ENCODE results near the gene CARD16. TPM values are rescaled to one million over a fixed set of nuclear protein-coding genes. Genes with fewer than 3 reads are reported as not detected.

CARD16 gene
- total RNA-seq, 2 donors from 2014 or later = not detected

DNA sequence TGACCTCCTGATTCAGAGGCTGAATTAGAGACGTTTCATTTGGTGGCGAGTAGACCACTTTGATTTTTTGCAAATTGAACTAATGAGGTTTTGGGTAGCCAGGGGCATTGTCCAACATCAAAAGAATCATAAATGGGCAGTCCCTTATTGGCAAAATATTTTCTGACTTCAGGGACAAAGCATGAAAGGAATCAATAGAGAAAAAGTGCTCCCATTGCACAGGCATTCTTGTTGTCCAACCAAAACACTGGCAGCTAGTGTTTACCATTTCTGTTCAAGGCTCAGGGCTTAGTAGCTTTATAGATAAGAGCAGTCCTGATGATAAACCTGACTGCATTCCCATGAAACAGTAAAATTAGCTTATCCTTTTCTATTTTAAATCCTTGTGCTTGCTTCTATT lies 6.4 kb upstream of the CARD16 start:
- H3K4me1 ChIP-seq (ENCODE audit: control insufficient read depth, insufficient read depth, low read length) = peaks cover 2% of the 10 kb centered on the region
- Mint-ChIP-seq H3K27me3 (ENCODE audit: insufficient read depth) (no peaks in the 10 kb centered on the region), H3K4me3 (no peak overlapping the region), H3K36me3 (ENCODE audit: low read depth) (no peaks in the 10 kb centered on the region), H3K4me1 (no peaks in the 10 kb centered on the region), H3K9me3 (no peaks in the 10 kb centered on the region), H3K27ac (no peak overlapping the region)
- no peaks in the 10 kb centered on the region for H3K27me3 ChIP-seq (ENCODE audit: control insufficient read depth, insufficient read depth, low read length, poor library complexity, severe bottlenecking)
- 88 to 100% methylated on average over 2 of the region's 2 CpGs for WGBS, 2 experiments (ENCODE audit: insufficient coverage in 1 of 2, insufficient read length in 1 of 2)
- H3K36me3 ChIP-seq (ENCODE audit: control insufficient read depth, insufficient read depth, low read length) = no peaks in the 10 kb centered on the region
- no peak overlapping the region for H3K9ac ChIP-seq (ENCODE audit: extremely low read depth, low read length, poor library complexity, severe bottlenecking)
- H3K27ac ChIP-seq (ENCODE audit: low read depth, low read length) = no peak overlapping the region
- TF ChIP-seq, protein P1, sequence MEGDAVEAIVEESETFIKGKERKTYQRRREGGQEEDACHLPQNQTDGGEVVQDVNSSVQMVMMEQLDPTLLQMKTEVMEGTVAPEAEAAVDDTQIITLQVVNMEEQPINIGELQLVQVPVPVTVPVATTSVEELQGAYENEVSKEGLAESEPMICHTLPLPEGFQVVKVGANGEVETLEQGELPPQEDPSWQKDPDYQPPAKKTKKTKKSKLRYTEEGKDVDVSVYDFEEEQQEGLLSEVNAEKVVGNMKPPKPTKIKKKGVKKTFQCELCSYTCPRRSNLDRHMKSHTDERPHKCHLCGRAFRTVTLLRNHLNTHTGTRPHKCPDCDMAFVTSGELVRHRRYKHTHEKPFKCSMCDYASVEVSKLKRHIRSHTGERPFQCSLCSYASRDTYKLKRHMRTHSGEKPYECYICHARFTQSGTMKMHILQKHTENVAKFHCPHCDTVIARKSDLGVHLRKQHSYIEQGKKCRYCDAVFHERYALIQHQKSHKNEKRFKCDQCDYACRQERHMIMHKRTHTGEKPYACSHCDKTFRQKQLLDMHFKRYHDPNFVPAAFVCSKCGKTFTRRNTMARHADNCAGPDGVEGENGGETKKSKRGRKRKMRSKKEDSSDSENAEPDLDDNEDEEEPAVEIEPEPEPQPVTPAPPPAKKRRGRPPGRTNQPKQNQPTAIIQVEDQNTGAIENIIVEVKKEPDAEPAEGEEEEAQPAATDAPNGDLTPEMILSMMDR (conservative IDR thresholded peaks at IDR 0.05) = no peak
- DNase-seq = no peak
- no peak overlapping the region for H3K4me3 ChIP-seq (ENCODE audit: low read length)
- no peaks in the 10 kb centered on the region for H3K9me3 ChIP-seq (ENCODE audit: control insufficient read depth, low read length)

DNA sequence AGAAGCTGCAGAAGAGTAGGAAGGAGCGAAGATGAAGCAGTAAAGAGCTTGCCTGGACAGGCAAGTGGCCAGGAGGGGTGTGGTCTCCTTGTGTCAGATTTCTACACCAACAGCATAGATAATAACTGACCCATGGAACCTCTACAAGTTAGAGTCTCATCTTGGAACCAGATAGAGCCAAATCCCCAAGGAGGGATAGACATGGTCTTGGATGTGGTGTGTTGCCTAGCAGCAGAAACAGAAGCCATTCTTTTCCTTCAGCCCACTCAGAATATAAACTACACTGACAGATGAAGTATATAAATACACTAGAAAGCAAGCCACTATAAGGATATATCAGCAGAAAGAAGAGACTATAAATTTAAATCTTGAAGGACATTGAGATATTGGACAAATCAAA lies 4.3 kb upstream of the CARD16 start:
- no peaks in the 10 kb centered on the region for H3K9me3 Mint-ChIP-seq
- no peak overlapping the region for H3K27ac ChIP-seq (ENCODE audit: low read depth, low read length)
- H3K9ac ChIP-seq (ENCODE audit: extremely low read depth, low read length, poor library complexity, severe bottlenecking) = no peak overlapping the region
- H3K4me3 Mint-ChIP-seq = no peak overlapping the region
- H3K27me3 Mint-ChIP-seq (ENCODE audit: insufficient read depth) = no peaks in the 10 kb centered on the region
- H3K4me1 ChIP-seq (ENCODE audit: control insufficient read depth, insufficient read depth, low read length) = no peaks in the 10 kb centered on the region
- H3K36me3 Mint-ChIP-seq (ENCODE audit: low read depth) = no peaks in the 10 kb centered on the region
- no peaks in the 10 kb centered on the region for H3K4me1 Mint-ChIP-seq
- no peaks in the 10 kb centered on the region for H3K27me3 ChIP-seq (ENCODE audit: control insufficient read depth, insufficient read depth, low read length, poor library complexity, severe bottlenecking)
- TF ChIP-seq, protein P1 (conservative IDR thresholded peaks at IDR 0.05) = no peak
- H3K9me3 ChIP-seq (ENCODE audit: control insufficient read depth, low read length) = no peaks in the 10 kb centered on the region
- H3K27ac Mint-ChIP-seq = no peak overlapping the region
- DNase-seq = no peak
- H3K4me3 ChIP-seq (ENCODE audit: low read length) = no peak overlapping the region
- no peaks in the 10 kb centered on the region for H3K36me3 ChIP-seq (ENCODE audit: control insufficient read depth, insufficient read depth, low read length)
- 100% methylated on average over 1 of the region's 1 CpG; no CpG with 5 or more reads in 1 of the 2 experiments for WGBS, 2 experiments (ENCODE audit: insufficient coverage in 1 of 2, insufficient read length in 1 of 2)

DNA sequence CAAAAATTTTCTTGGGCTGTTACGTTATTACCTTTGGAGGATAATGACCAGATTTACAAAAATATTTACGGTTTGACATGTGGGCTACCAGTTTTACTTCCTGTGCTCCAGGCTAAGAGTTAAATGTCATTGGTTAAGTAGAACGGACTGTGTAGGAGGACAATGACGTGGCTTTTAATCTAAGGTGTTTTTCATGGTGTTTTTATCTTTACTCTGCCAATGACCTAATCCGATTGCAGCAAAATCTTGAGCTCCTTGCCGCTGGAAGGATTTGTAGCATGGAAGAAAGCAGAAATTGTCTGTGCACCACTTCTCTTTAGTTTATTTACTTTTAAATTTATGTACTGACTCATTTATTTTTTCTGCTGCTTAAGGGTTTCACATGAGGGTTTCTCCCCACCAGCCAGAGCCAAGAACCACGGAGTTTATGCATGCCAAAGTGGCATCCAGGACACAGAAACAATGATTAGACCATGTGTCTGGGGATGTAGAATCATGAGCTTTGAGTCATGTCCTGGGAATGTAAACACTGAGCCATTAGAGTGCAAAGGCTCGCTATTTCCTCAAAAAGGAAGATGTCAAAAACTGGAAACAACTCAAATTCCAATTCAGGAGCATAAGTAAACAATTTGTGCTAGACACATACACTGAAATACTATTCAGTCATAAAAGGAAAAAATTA lies 1.9 kb upstream of the CARD16 start:
- H3K4me3 Mint-ChIP-seq = no peak overlapping the region
- Histone ChIP-seq H3K36me3 (ENCODE audit: control insufficient read depth, insufficient read depth, low read length) (no peaks in the 10 kb centered on the region), H3K4me1 (ENCODE audit: control insufficient read depth, insufficient read depth, low read length) (no peaks in the 10 kb centered on the region), H3K9me3 (ENCODE audit: control insufficient read depth, low read length) (no peaks in the 10 kb centered on the region), H3K27ac (ENCODE audit: low read depth, low read length) (no peak overlapping the region), H3K9ac (ENCODE audit: extremely low read depth, low read length, poor library complexity, severe bottlenecking) (no peak overlapping the region), H3K4me3 (ENCODE audit: low read length) (no peak overlapping the region), H3K27me3 (ENCODE audit: control insufficient read depth, insufficient read depth, low read length, poor library complexity, severe bottlenecking) (no peaks in the 10 kb centered on the region)
- TF ChIP-seq, protein P1 (conservative IDR thresholded peaks at IDR 0.05) = no peak
- H3K36me3 Mint-ChIP-seq (ENCODE audit: low read depth) = no peaks in the 10 kb centered on the region
- 79 to 91% methylated on average over 5 to 8 of the region's 8 CpGs for WGBS, 2 experiments (ENCODE audit: insufficient coverage in 1 of 2, insufficient read length in 1 of 2)
- no peaks in the 10 kb centered on the region for H3K9me3 Mint-ChIP-seq
- H3K27me3 Mint-ChIP-seq (ENCODE audit: insufficient read depth) = no peaks in the 10 kb centered on the region
- H3K4me1 Mint-ChIP-seq = no peaks in the 10 kb centered on the region
- DNase-seq = no peak
- H3K27ac Mint-ChIP-seq = no peak overlapping the region

Data from endodermal cell (in vitro differentiated cells).